Stimulated activated CD8-positive, alpha-beta memory T cell treated with anti-CD3 and anti-CD28 coated beads, Interleukin-2, amount 100 ng/mL, for 48 hours (primary cell): ENCODE measurements around the gene TMEM50A.
"Not testable (repeated sequence)": the region's sequence is repeated elsewhere in the genome, so short reads cannot be mapped to it uniquely, and the experiment has no call there.

Experiments
- DNase-seq, 2 donors: peaks; one replicate each; pipeline ENCODE4 v3.0.0-alpha.2; 2020; ENCODE audit warnings: low read depth in 2 of 2

TMEM50A gene

DNA sequence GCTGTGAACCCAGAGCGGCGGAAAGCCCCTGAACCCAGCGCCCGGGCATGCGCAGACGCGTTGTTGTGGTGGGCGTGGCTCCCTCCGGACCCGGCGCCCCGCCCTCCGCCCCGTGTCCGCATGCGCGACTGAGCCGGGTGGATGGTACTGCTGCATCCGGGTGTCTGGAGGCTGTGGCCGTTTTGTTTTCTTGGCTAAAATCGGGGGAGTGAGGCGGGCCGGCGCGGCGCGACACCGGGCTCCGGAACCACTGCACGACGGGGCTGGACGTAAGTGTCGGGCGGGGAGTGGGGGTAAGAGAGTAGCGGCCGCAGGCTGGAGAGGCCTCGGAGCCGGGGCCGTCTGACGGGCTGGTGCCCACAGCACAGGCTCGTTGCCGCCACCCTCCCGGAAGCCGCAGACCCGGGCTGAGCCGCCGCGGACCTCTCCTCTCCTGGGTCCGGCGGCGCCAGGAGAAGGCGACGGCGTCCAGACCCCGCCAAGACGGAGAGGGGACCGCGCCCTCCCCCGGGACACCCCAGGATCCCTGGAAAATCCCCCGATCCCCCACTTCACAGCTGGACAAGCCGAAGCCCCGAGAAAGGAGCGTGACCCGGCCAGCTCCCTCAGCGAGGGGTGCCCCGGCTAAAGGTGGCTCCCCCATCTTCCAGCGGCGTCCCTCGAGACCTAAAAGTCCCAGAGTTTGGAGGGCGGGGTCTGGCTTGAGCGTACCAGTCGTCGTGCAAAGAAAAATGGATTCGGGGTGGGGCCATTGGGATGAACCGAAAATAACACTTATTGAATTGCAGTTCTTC, at the start of gene TMEM50A:
Gene TMEM50A, plus strand, starts transcription at position 147 of the 794 bp plus-strand sequence. CDS start 2,153 bp downstream, outside the sequence.
- DNase-seq = peak; percentile 85 to 86

DNA sequence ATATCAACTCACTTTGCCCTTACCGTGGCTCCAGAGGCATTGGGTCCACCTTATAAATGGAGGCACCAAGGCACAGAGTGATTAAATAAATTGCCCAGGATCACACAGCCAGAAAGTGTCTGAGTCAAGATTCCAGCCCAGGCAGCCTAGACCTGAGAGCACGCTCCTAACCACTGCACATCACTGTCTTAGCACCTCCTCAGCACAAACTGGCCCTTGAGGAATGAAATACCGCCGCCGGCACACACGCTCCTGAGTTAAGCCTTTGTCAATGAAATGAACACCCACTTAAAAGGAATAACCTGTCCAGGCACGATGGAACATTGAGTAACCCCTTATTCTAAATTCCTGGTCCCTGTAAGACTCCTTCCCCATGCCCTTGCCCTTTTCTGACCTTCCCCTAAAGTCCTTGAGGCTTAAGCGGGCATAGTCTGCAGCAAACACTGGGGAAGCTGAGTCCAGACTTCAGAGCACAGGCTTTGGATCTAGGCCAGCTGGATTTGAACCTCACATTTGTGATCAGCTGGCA, 49.5 kb upstream of the TMEM50A start:
- not testable (repeated sequence) for DNase-seq

DNA sequence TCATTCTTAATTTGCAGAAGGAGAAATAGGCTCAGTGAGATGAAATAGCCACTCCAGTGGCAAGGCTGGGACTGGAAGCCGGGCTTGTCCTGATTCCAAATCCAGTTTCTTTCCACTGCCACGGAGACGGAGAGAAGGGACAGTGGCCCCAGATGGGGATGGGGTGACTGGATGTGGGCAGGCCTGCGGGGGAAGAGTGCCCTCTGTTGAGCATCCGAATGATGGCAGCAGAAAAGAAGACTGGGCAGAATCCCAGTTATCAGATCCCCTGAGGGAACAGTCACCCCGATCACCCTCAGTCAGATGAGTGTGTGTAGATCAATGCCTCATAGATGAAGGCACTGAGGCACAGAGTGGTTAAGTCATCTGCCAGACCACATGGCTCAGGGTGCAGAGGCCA, 48.1 kb upstream of the TMEM50A start:
- DNase-seq = not testable (repeated sequence)

DNA sequence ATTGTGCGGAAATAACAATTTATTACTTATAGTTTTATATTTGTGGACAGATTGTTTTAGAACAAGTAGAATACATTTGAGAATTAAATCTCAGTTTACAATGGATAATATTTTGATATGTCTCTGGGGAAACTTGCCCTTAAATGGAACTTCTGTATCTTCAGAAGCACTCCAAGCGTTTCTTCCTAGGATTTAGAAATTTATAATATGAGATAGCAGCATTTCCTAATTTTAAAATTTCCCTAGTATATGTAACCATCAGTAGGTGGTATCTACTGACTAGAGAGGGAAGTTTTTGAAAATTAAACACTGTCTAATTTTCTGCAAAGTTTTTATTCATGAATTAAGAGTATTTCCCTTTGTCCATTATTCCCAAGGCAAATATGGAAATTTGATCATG, 44.7 kb upstream of the TMEM50A start:
- not testable (repeated sequence) for DNase-seq

DNA sequence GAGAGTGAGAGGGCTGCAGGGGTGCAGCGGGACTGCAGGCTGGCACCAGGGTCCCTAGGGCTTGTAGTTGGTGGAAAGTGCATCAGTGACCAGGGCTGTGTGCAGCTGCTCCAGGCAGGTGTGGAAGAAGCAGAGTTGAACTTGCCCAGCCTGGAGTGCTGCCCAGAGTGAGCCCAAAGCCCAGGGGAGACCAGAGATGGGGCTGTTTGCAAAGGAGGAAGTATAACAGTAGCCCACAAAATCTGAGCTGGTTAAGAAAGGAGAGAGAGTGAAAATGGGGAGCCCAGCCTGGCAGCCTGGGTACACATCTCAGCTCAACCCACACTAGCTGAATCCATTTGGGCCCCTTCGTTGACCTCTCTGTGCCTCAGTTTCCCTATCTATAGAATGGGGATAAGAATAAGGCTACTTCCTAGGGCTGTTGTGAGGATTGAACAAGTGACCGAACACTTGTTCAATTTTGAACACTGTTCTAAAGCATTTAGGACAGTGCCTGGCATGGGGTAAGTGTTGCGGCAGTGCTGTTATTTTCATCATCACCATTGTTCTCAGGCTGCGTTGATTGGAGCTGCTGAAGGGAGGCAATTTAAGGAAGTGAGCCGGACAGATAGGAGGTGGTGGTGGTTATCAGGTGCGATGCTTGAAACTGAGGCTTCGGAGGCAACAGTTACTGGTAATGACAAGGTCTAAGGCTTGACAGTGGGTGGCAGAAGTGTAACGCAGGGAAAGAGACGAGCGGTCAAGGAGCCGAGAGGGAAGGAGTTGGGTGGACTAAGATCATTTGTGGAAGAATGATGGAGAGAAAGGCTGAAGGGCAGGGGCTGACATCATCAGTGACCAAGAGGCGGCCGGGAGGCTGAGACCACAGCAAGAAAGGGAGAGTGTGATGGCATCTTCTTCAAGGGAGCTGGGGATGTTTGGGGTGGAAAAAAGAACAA, 43.0 kb upstream of the TMEM50A start:
- DNase-seq = not testable (repeated sequence)

DNA sequence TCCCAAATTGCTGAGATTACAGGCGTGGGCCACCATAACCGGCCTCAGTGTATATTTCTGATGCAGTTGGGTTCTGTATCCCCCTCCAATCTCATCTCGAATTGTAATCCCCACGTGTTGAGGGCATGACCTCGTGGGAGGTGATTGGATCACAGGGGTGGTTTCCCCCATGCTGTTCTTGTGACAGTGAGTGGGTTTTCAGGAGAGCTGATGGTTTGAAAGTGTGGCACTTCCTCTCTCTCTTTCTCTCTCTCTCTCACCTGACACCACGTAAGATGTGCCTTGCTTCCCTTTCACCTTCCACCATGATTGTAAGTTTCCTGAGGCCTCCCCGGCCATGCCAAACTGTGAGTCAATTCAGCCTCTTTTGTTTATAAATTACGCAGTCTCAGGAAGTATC, 41.6 kb upstream of the TMEM50A start:
- not testable (repeated sequence) for DNase-seq

DNA sequence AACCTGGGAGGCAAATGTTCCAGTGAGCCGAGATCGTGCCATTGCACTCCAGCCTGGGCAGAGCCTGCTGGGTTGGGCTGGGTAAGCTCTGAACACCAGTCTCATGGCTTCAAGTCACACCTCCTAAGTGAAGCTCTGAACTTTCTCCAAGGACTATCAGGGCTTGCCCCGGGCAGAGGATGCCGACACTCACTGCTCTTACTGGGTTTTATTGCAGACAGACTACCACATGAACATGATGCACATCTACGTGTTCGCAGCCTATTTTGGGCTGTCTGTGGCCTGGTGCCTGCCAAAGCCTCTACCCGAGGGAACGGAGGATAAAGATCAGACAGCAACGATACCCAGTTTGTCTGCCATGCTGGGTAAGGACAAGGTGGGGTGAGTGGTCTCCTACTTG, 37.4 kb upstream of the TMEM50A start:
- DNase-seq = not testable (repeated sequence)

DNA sequence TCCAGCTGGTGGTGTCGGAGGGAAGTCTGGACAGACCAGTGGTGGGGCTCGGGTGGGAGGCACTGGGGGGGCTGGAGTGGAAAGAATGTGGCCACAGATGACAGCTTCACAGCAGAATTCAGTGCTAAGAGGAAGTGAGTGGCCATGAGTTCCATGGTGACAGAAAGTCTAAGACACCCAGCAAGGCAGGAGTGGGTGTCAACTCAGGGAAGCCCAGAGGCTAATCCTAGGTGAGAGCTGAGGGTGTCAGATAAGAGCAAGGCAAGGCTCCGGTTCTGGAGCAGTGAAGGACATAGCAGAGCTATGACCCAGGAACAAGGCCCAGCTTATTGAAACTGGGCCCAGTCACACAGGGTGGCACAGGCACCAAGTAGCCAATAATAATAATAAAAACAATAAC, 35.8 kb upstream of the TMEM50A start:
- DNase-seq = not testable (repeated sequence)

DNA sequence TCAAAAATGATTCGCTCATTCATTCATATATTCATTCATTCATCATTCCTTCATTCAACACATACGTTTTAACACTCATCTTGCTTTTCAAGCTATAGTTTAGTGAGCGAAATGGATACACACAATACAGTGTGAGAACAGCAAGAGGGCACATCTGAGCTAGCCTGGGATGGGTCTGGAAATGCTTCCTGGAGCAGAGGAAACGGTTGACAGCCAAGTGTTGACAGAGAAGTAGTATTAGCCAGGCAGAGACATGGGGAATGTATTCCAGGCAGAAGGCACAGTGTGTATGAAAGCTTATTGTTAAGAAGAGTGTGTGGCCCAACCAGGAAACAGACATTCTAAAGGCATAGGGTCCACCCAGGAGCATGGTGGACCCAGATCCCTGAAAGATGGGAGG, 33.2 kb upstream of the TMEM50A start:
- not testable (repeated sequence) for DNase-seq

DNA sequence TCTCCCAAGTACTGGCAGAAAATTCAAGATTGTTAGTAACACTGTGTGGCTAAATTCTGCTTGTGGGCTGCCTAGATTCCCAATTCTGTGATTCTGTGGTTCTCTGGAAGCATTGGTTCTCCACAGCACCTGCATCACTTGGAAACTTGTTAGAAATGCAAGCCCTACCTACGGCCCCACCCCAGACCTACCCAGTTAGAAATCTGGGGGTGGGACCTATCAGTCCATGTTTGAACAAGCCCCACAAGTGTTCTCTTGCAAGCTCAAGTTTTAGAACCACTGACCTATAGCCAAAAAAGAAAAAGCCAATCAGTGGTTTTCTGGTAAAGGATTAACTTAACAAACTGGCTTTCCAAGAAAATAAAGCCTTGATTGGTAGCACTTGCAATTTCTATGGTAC, 30.0 kb upstream of the TMEM50A start:
- DNase-seq = not testable (repeated sequence)

DNA sequence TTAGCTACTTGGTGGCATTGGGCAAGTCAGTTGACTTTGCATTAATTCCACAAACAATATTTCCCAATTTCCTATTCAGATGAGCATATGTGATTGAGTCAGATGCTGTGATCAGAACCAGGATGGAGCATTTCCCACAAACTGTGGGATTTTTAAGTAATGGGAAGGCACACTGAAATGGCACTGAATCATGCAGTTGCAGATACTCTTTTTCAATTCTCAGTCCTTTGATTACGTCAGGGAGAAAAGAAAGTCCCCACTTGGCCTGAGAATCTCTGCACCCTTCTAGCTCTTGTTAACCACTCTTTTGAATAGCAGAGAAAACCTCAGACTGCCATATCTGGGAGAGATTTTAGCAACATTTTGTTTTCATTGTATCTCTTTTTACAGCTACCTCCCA, 29.0 kb upstream of the TMEM50A start:
- DNase-seq = not testable (repeated sequence)

DNA sequence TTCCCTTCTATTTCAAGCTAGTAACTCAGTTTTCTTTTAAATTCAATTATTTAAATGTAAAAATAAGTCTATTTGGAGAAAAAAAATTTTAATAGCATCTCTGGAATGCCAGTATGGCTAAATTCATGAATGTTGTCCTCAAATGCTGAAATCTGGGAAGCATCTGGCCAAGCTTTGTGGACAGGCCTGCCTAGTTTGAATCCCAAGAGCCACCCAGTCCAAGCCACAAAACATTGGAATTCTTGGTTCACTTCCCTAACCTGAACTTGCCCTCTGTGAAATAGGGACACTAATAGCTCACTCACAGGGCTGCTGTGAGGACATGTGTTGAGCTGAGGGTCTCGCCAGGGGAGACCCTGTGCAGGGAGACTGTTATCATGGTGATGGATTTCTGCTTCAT, 28.6 kb upstream of the TMEM50A start:
- not testable (repeated sequence) for DNase-seq

DNA sequence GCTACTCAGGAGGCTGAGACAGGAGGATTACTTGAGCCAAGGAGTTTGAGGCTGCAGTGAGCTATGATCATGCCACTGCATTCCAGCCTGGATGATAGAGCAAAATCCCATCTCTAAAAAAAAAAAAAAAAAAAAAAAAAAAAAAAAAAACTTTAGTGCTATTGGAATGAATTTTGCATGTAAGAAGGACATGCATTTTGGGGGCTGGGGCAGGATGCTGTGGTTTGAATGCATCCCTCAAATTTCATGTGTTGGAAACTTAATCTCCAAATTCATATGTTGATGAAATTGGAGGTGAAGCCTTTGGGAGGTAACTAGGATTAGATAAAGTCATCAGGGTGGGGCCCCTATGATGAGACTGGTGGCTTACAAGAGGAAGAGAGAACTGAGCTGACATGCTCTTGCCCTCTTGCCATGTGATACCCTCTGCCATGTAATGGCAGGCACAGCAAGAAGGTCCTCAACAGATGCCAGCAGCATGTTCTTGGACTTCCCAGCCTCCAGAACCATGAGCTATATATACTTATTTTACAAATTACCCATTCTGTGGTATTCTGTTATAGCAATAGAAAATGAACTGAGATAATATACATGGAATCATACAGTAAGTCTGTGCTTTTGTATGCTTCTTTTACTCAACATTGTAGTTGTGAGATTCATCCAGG, 25.2 kb upstream of the TMEM50A start:
- not testable (repeated sequence) for DNase-seq

DNA sequence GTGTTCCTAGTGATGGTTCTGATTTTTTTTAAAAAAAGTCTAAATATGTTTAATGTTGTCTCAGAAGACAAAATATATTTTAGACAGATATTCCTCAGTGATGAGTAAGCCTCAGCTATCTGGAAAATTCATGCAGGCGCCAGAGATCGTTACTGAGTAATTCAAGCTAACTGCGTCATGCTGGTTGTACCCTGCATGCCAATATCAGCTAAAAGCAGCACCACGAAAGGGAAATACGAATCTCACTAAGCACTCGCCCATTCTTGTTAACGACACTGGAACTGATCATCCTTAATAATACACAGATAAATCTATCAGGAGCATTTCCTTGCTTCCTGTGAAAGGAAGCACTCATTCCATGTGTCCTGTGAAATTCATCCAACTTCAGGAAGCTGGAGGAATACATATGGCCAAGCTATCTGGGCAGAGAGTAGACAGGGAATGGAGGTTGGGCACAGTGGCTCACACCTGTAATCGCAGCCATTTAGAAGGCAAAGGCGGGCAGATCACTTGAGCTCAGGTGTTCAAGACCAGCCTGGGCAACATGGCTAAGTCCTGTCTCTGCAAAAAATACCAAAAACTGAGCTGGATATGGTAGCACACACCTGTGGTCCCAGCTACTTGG, 17.7 kb upstream of the TMEM50A start:
- DNase-seq = not testable (repeated sequence)

DNA sequence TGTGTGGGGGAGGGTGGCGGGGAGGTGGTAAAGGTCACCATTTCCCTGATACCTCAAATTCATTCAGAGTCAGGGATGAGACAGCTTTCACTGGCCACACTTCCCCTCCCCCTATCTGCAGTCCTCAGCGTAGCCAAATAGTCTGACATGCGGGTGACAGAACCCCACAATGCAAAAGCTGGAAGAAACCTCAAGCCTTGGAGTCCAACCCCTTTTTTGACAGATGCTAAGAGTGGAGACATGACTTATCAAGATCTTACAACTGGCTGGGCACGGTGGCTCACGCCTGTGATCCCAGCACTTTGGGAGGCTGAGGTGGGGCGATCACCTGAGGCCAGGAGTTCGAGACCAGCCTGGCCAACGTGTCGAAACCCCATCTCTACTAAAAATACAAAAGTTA, 16.0 kb upstream of the TMEM50A start:
- DNase-seq = not testable (repeated sequence)

DNA sequence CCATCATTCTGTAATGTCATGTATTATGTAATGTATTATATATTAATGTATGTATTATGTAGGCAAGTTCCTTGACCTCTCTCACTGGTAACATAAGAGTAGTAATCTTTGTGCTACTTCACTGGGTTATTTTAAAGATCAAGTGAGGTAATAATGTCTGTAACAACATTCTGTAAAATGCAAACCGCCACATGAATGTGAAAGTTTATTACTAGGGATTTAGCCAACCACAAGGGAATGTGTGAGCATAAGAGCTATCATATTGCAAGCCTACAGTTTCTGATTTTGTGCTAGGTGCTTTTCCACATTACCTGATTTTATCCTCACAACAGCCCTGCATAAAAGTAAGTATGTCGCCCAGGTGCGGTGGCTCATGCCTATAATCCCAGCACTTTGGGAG, 13.7 kb upstream of the TMEM50A start:
- DNase-seq = not testable (repeated sequence)

DNA sequence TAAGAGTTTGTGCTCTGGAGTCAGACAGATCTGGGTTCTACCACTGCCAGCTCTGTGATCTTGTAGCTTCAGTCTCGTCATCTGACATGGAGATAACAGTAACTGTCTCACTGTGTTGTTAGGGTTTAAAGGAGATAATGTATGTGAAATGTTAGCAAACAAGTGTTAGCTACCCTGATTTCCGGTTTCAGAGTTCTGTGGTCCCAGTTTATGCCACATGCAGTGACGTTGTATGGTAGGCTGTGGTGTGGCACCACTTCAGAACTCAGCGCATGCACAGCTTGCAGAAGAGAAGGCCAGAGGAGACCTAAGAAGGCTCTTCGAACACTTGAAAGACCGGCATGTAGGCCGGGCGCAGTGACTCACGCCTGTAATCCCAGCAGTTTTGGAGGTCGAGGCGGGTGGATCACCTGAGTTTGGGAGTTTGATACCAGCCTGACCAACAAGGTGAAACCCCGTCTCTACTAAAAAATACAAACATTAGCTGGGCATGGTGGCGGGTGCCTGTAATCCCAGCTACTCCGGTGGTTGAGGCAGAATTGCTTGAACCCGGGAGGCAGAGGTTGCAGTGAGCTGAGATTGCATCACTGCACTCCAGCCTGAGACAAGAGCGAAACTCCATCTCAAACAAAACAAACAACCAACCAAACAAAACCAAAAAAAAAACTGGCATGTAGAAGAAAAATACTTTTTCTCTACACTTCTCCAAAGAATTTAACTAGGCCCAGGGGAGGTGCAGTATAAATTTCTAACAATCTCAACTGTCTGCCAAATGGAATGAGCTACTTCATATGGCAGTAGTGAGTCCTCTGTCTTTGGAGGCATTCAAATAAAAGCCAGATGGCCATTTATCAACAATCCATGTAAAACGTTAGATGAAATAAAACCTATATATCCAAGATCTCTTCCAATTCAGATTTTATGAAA, 10.0 kb upstream of the TMEM50A start:
- DNase-seq = not testable (repeated sequence)

DNA sequence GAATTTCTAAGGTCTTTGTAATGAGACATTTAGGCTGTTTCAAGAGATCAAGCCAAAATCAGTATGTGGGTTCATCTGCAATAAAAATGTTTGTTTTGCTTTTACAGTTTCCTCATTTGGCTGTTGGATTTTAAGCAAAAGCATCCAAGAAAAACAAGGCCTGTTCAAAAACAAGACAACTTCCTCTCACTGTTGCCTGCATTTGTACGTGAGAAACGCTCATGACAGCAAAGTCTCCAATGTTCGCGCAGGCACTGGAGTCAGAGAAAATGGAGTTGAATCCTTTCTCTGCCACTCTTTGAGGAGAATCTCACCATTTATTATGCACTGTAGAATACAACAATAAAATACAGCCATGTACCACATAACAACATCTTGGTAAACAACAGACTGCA, 9.3 kb upstream of the TMEM50A start:
- DNase-seq = not testable (repeated sequence)

DNA sequence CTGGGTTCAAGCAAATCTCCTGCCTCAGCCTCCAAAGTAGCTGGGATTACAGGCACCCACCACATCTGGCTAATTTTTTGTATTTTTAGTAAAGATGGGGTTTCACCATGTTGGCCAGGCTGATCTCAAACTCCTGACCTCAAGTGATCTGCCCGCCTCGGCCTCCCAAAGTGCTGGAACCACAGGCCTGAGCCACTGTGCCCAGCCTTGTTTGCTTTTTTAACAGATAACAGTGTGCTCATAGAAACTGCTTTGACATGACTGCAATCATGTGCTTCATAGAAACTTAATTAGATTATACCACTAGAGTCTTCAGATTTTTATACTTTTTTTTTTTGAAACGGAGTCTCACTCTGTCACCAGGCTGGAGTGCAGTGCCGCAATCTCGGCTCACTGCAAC, 8.8 kb upstream of the TMEM50A start:
- not testable (repeated sequence) for DNase-seq

DNA sequence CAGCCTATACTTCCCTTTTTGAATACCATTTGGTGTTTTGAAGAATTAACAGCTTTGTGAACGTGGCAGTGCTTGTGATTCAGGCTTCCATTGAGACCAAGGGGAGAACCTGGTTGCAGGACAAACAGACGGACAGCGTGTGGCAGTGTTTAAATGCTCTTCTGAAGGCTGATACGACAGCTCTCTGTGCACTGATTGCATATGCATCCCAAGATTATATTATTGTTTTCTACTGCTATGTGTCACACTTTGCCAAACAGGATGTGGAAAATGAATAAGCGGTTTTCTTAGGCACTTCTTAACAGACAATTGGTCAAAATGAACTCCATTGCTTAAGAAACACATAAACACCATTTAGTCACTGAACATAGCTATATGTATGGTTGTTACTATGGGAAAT, 8.2 kb upstream of the TMEM50A start:
- not testable (repeated sequence) for DNase-seq
